ENCODE data around the gene SERPINH1.

SERPINH1 gene

GRCh38 chr11:75525433-75526191 is 36.4 kb upstream of the SERPINH1 start, which contains the start of gene GDPD5:
TSS of gene GDPD5 (minus strand) at chr11:75525941. CDS start at chr11:75477735, 48,206 bp downstream.
- Histone ChIP-seq H3K79me2 (ENCODE audit: low read length) (no peaks in the 10 kb centered on the region), H4K20me1 (ENCODE audit: insufficient read depth, low read length) (no peaks in the 10 kb centered on the region), H3K9ac (ENCODE audit: low read length) (peak within 1 kb of the TSS; percentile 3; the same call in 1 of the 2 replicates), H3K4me2 (ENCODE audit: low read depth, low read length) (peak within 1 kb of the TSS; percentile 96), H3K9me2 (replicated peaks; ENCODE audit: insufficient read depth, low read length) (no peaks in the 10 kb centered on the region), H3K36me3 (replicated peaks; ENCODE audit: insufficient read depth, low read length) (no peaks in the 10 kb centered on the region), H3K9me3 (replicated peaks; ENCODE audit: insufficient read depth, low read length) (no peaks in the 10 kb centered on the region), H3F3A (ENCODE audit: insufficient read depth, low read length) (no peaks in the 10 kb centered on the region), H3K4me3 (ENCODE audit: low read length) (peak within 1 kb of the TSS; percentile 66), H2AFZ (ENCODE audit: low read length) (peak within 1 kb of the TSS; percentile 51), H3K27ac (ENCODE audit: low read length) (no peak within 1 kb of the TSS), H3K27me3 (replicated peaks; ENCODE audit: insufficient read depth, low read length) (peaks cover 71% of the 10 kb centered on the region), H3K4me1 (ENCODE audit: low read length) (no peaks in the 10 kb centered on the region)
- TF ChIP-seq EZH2phosphoT487 (IDR thresholded peaks at IDR 0.05; ENCODE audit: low read length) (no peak), EZH2 (optimal IDR thresholded peaks at IDR 0.05; ENCODE audit: low read depth, low read length) (no peak), CTCF (IDR thresholded peaks at IDR 0.05; ENCODE audit: low read length) (peak; percentile 37)
- DNase-seq: peak; percentile 72

- no peak for DNase-seq
- Histone ChIP-seq H3K4me1 (ENCODE audit: low read length) (no peaks in the 10 kb centered on the region), H3K9me2 (replicated peaks; ENCODE audit: insufficient read depth, low read length) (no peaks in the 10 kb centered on the region), H3K9me3 (replicated peaks; ENCODE audit: insufficient read depth, low read length) (no peaks in the 10 kb centered on the region), H3F3A (ENCODE audit: insufficient read depth, low read length) (no peaks in the 10 kb centered on the region), H3K27ac (ENCODE audit: low read length) (no peak overlapping the region), H3K4me3 (ENCODE audit: low read length) (peak overlapping the region; percentile 54; the same call in 1 of the 2 replicates), H3K27me3 (replicated peaks; ENCODE audit: insufficient read depth, low read length) (peaks cover 74% of the 10 kb centered on the region), H3K9ac (ENCODE audit: low read length) (peak overlapping the region; percentile 3; the same call in 1 of the 2 replicates), H3K79me2 (ENCODE audit: low read length) (no peaks in the 10 kb centered on the region), H3K4me2 (ENCODE audit: low read depth, low read length) (peak overlapping the region; percentile 68; the same call in 1 of the 2 replicates), H4K20me1 (ENCODE audit: insufficient read depth, low read length) (no peaks in the 10 kb centered on the region), H2AFZ (ENCODE audit: low read length) (peak overlapping the region; percentile 33; the same call in 1 of the 2 replicates), H3K36me3 (replicated peaks; ENCODE audit: insufficient read depth, low read length) (no peaks in the 10 kb centered on the region)
- TF ChIP-seq EZH2phosphoT487 (IDR thresholded peaks at IDR 0.05; ENCODE audit: low read length) (no peak), CTCF (IDR thresholded peaks at IDR 0.05; ENCODE audit: low read length) (no peak), EZH2 (optimal IDR thresholded peaks at IDR 0.05; ENCODE audit: low read depth, low read length) (no peak)
These were observed 35.9 kb upstream of the SERPINH1 start for GRCh38 chr11:75526192-75526541.

GRCh38 chr11:75527130-75527529 is 34.9 kb upstream of the SERPINH1 start:
- H3K9me3 ChIP-seq (replicated peaks; ENCODE audit: insufficient read depth, low read length): no peaks in the 10 kb centered on the region
- no peaks in the 10 kb centered on the region for H3F3A ChIP-seq (ENCODE audit: insufficient read depth, low read length)
- H3K27me3 ChIP-seq (replicated peaks; ENCODE audit: insufficient read depth, low read length): peaks cover 74% of the 10 kb centered on the region
- H3K9me2 ChIP-seq (replicated peaks; ENCODE audit: insufficient read depth, low read length): no peaks in the 10 kb centered on the region
- no peak overlapping the region for H3K9ac ChIP-seq (ENCODE audit: low read length)
- no peak overlapping the region for H3K4me2 ChIP-seq (ENCODE audit: low read depth, low read length)
- no peak overlapping the region for H2AFZ ChIP-seq (ENCODE audit: low read length)
- H3K36me3 ChIP-seq (replicated peaks; ENCODE audit: insufficient read depth, low read length): no peaks in the 10 kb centered on the region
- no peaks in the 10 kb centered on the region for H4K20me1 ChIP-seq (ENCODE audit: insufficient read depth, low read length)
- no peak overlapping the region for H3K27ac ChIP-seq (ENCODE audit: low read length)
- no peak for TF ChIP-seq EZH2phosphoT487 (IDR thresholded peaks at IDR 0.05; ENCODE audit: low read length)
- TF ChIP-seq CTCF (IDR thresholded peaks at IDR 0.05; ENCODE audit: low read length): no peak
- no peak for TF ChIP-seq EZH2 (optimal IDR thresholded peaks at IDR 0.05; ENCODE audit: low read depth, low read length)
- no peak overlapping the region for H3K4me3 ChIP-seq (ENCODE audit: low read length)
- H3K4me1 ChIP-seq (ENCODE audit: low read length): no peaks in the 10 kb centered on the region
- DNase-seq: no peak
- H3K79me2 ChIP-seq (ENCODE audit: low read length): no peaks in the 10 kb centered on the region

Measured in MM.1S (cell line).